Cardiac fibroblast (primary cell): ENCODE results near the gene TPRN.

Experiments used
- DNase-seq, 2 donors: peaks; one replicate each; pipeline versions ENCODE4 v3.0.0 to v3.0.0-alpha.2; 2010; ENCODE audit warnings: low read depth in 2 of 2
- H3K4me3 ChIP-seq, 2 donors: replicated peaks in 1 of 2; 1 replicate in 1 of 2; 2 replicates in 1 of 2; pipeline ENCODE4 v1.5.1; 2011; ENCODE audit warnings: low read depth in 2 of 2, low read length in 2 of 2, mild to moderate bottlenecking in 2 of 2, moderate library complexity in 1 of 2
- TF ChIP-seq, protein P1 (sequence below): IDR thresholded peaks from one replicate; pipeline ENCODE4 v1.5.1; 2011; ENCODE audit warnings: low read depth, mild to moderate bottlenecking, low read length, inconsistent platforms

Gene TPRN

DNA sequence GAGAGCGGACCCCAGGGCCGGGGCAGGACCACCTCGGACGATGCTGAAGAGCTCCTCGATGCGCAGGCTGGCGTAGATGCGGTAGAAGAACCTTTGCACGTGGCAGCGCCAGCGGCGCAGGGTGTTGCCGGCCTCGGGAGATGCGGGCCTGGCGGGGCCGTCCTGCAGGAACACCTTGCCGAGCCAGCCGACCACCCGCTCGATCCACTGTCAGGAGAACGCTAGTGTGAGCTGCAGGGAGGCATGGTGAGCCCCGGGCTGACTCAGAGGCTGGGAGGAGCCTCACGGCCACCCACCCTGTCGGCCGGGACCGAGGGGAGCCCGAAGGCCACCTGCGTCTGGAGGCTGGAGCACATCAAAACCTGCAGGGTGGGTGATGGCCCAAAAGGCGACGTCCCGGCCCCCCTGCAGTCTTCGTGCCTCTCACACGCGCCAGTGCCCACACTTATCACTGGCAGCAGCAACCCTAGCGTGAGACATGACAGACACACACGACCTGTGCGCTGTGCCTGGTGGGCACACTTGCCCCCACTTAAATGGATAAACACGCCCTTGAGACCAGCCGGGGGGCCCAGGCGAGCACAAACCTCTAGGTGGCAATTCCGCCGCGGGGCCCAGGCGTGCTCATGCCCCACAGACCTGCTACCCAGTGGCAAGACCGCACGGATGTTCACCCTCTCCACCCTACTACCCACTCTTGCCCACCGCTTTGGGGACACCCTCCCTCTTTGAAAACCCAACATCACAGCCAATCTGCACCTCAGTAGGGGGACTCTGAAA is 15.5 kb downstream of the TPRN start:
- TF ChIP-seq, protein P1, sequence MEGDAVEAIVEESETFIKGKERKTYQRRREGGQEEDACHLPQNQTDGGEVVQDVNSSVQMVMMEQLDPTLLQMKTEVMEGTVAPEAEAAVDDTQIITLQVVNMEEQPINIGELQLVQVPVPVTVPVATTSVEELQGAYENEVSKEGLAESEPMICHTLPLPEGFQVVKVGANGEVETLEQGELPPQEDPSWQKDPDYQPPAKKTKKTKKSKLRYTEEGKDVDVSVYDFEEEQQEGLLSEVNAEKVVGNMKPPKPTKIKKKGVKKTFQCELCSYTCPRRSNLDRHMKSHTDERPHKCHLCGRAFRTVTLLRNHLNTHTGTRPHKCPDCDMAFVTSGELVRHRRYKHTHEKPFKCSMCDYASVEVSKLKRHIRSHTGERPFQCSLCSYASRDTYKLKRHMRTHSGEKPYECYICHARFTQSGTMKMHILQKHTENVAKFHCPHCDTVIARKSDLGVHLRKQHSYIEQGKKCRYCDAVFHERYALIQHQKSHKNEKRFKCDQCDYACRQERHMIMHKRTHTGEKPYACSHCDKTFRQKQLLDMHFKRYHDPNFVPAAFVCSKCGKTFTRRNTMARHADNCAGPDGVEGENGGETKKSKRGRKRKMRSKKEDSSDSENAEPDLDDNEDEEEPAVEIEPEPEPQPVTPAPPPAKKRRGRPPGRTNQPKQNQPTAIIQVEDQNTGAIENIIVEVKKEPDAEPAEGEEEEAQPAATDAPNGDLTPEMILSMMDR: no peak
- no peak for DNase-seq
- H3K4me3 ChIP-seq: no peak overlapping the region

DNA sequence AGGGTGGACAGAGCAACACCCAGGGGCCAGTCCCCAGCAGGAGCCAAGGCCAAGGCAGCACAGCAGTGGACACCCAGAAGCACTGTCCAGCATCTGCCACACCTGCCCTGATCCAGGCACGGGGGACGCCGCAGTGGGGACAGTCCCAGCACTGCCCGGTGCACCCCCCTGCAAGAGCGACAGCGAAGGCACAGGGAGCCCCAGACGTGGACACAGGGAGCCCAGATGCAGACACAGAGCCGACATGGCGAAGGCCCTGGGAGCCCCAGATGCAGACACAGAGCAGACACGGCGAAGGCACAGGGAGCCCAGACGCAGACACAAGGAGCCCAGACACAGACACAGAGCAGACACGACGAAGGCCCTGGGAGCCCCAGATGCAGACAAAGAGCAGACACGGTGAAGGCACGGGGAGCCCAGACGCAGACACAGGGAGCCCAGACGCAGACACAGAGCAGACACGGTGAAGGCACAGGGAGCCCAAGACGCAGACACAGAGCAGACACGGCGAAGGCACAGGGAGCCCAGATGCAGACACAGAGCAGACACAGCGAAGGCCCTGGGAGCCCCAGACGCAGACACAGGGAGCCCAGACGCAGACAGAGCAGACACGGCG is 16.5 kb downstream of the TPRN start:
- H3K4me3 ChIP-seq: no peak overlapping the region
- TF ChIP-seq, protein P1: no peak
- no peak for DNase-seq

DNA sequence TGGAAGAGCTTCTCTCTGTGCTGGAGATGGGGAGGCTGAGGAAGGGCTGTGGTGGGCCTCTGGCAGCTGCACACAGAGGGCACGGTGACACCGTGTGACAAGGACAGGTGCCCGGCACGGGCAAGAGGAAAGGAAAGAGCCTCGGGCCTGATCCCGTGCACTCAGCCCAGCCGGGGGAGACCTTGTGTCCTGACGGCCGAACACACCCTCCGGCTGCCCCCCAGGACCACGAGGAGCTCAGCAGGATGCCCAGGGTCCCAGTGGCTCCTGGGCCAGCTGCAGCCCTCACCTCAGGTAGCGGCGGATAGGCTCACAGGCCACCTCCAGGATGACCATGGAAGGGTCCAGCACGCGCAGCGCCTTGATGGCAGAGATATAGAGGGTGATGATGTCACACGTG is 17.7 kb downstream of the TPRN start:
- H3K4me3 ChIP-seq: no peak overlapping the region
- TF ChIP-seq, protein P1: no peak
- DNase-seq: no peak

DNA sequence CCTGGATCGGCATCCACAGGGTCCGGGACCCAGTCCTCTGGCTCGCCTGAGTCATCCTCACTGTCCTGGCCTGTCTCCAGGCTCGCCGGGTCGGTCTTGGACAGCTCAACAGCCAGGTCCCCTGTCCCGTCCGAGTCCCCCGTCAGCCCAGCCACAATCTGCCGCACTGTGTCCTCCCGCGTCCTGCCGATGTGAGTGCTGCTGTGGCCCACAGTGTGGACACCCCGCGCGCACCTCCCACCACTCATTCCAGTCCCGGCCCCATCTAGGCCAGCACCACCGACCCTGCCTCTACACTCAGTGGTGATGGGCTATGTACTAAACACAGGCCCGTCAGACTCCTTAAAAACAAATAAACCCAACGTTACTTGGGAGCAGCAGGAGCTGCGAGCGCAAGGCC is 18.9 kb downstream of the TPRN start:
- no peak overlapping the region for H3K4me3 ChIP-seq
- no peak for DNase-seq
- TF ChIP-seq, protein P1: no peak

DNA sequence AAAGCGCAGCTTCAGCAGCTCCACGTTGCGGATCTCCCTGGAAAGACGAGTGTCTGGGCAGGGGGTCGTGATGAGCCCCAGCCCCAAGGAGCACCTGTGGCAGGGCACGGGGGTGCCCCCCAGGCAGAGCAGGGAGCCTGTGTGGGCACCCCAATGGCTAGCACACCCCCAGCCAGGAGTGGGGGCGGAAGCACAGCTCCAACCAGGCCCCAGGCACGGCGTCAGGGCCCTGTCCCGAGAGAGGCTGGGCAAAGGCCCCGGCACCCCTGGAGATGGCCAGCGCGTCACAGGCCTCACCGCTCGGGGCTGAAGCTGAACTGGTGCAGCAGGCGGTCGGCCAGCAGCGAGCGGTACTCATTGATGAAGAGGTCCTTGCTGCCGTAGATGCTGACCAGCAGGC is 20.1 kb downstream of the TPRN start:
- no peak overlapping the region for H3K4me3 ChIP-seq
- DNase-seq: no peak
- TF ChIP-seq, protein P1: no peak

DNA sequence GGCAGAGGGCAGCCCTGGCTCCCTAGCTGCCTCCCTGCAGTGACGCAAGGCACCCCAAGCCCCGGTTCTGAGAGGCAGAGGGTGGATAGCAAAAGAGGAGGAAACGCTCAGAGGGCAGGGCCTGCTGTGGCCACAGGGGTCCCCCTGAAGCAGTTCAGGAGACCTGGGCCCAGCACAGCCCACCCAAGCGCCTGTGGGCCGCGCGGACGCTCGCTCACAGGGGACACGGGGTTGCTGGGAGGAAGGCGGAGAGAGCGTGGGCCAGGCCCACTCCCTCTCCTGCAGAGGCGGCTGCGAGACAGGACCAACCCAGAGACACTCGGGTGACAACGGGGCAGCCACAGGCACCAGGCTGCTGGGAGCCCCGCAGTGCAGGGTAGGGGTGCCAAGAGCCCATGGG is 20.8 kb downstream of the TPRN start:
- TF ChIP-seq, protein P1: no peak
- H3K4me3 ChIP-seq: no peak overlapping the region
- DNase-seq: no peak
